ENCODE results near the gene INTS6L. TPM values are rescaled to one million over a fixed set of nuclear protein-coding genes. Genes with fewer than 3 reads are reported as not detected.
A peak's percentile ranks its signal among the peaks of the same experiment; 100 is the strongest.

The INTS6L gene
- total RNA-seq, 3 donors from 2014 or later (not counting 1 experiment from before 2014, with no cell fraction given): 24.0 to 30.2 (median 26.7) TPM

DNA sequence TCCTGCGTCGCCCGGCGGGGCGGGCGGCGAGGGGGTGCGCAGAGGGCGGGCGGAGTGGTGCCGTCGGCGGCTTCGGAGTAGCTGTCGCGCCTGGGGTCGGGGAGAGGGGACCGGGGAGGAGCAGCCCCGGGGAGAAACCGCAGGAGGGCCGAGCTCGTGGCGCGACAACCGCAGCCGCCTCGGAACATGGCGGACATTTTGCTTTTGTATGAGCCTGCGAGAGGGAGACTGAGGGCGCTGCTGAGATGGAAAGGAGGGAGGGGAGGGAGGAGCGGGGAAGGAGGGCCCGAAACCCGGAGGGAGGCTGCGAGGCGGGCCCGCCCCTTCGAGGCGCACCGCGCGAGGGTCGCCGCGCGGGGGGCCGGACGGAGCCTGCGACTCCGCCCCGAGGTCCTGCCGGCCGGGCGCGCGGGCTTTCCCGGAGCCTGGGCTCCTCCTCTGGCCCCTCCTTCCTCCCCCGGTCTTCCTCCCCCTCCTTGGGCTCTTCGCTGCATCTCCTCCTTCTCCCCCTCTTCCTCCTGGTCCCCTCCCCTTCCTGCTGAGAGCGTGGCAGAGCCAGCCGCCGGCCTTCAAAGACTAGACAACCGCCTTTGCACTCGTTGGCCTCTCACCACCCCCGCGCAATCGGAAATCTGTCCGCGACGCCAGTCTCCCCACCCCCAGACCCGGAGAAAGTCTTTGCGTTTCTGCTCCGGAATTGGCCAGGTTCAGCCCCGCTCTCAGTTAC is 1.1 kb downstream of the INTS6L start:
- DNase-seq (peak; percentile 66 to 92), ATAC-seq (peak; percentile 71 to 87 (median 73))
- Mint-ChIP-seq H3K4me1 (peaks cover 27 to 30% of the 10 kb centered on the region in 2 donors), H3K4me3 (peak overlapping the region; percentile 98), H3K36me3 (no peaks in the 10 kb centered on the region), H3K27me3 (ENCODE audit: low read depth in 2 of 2) (peaks cover 0 to 30% of the 10 kb centered on the region in 2 donors), H3K9me3 (no peaks in the 10 kb centered on the region), H3K27ac (peak overlapping the region; percentile 97 to 99)
- Histone ChIP-seq H3K4me1 (ENCODE audit: control insufficient read depth, insufficient read depth, low read length) (peaks cover 5% of the 10 kb centered on the region), H3K4me3 (ENCODE audit: low read length) (peak overlapping the region; percentile 86), H3K36me3 (ENCODE audit: control insufficient read depth, insufficient read depth, low read length) (no peaks in the 10 kb centered on the region), H3K9me3 (ENCODE audit: control insufficient read depth, insufficient read depth, low read length) (no peaks in the 10 kb centered on the region), H3K27ac (ENCODE audit: low read length) (peak overlapping the region; percentile 93), H3K27me3 (ENCODE audit: control insufficient read depth, insufficient read depth, low read length) (no peaks in the 10 kb centered on the region)
- WGBS (ENCODE audit: insufficient coverage): under 1% methylated on average over 72 of the region's 73 CpGs
- no peak for TF ChIP-seq CTCF (IDR thresholded peaks at IDR 0.05)
- intact Hi-C loops (cut with micrococcal nuclease): no loop called here

- no peaks in the 10 kb centered on the region for H3K36me3 ChIP-seq (ENCODE audit: control insufficient read depth, insufficient read depth, low read length)
- H3K27me3 Mint-ChIP-seq (ENCODE audit: low read depth in 2 of 2): peaks cover 0 to 30% of the 10 kb centered on the region in 2 donors
- H3K9me3 Mint-ChIP-seq: no peaks in the 10 kb centered on the region
- peak overlapping the region; percentile 36 for H3K4me3 ChIP-seq (ENCODE audit: low read length)
- H3K27ac ChIP-seq (ENCODE audit: low read length): peak overlapping the region; percentile 64
- intact Hi-C loops (cut with micrococcal nuclease): no loop called here
- no peak for TF ChIP-seq CTCF (IDR thresholded peaks at IDR 0.05)
- ATAC-seq (no peak), DNase-seq (no peak)
- WGBS (ENCODE audit: insufficient coverage): 0% methylated on average over 5 of the region's 9 CpGs
- peak overlapping the region; percentile 84 for H3K4me3 Mint-ChIP-seq
- peaks cover 27 to 30% of the 10 kb centered on the region in 2 donors for H3K4me1 Mint-ChIP-seq
- H3K27ac Mint-ChIP-seq: peak overlapping the region; percentile 97 to 99
- no peaks in the 10 kb centered on the region for H3K27me3 ChIP-seq (ENCODE audit: control insufficient read depth, insufficient read depth, low read length)
- peaks cover 5% of the 10 kb centered on the region for H3K4me1 ChIP-seq (ENCODE audit: control insufficient read depth, insufficient read depth, low read length)
- H3K36me3 Mint-ChIP-seq: no peaks in the 10 kb centered on the region
- H3K9me3 ChIP-seq (ENCODE audit: control insufficient read depth, insufficient read depth, low read length): no peaks in the 10 kb centered on the region
Observed at GRCh38 chrX:135522132-135522530, 1.7 kb downstream of the INTS6L start.

DNA sequence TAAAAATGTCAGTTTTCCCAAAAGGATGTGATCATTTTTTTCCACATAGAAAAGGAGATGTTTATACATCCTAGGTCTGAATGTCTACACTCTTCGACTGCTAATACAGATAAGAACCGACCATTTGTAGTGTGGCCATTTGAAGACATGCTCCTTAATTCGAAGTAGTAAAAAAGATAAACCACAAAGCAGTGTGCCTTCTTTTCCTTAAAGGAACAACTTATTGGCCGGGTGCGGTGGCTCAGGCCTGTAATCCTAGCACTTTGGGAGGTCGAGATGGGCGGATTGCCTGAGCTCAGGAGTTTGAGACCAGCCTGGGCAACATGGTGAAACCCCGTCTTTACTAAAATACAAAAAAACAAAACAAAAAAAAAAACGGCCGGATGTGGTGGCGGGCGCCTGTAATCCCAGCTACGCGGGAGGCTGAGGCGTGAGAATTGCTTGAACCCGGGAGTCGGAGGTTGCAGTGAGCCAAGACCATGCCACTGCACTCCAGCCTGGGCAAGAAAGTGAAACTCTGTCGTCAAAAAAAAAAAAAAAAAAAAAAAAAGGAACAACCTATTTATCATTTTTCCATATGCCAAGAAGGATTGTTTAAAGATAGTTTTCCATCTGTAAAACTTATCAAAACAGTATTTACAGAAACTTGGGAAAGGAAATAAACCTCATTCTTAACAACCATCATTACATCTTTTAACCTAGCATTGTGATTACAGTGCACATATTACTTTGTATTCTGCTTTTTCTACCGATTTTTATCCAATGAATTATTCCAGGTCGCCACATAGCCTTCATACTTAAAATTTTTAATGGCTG is 2.6 kb downstream of the INTS6L start:
- Mint-ChIP-seq H3K27ac (peak overlapping the region; percentile 97 to 99), H3K36me3 (no peaks in the 10 kb centered on the region), H3K4me1 (peaks cover 30 to 35% of the 10 kb centered on the region in 2 donors), H3K4me3 (peak overlapping the region; percentile 84), H3K9me3 (no peaks in the 10 kb centered on the region), H3K27me3 (ENCODE audit: low read depth in 2 of 2) (peaks cover 0 to 30% of the 10 kb centered on the region in 2 donors)
- DNase-seq (peak in 1 of 2 donors; percentile 14), ATAC-seq (no peak)
- Histone ChIP-seq H3K4me1 (ENCODE audit: control insufficient read depth, insufficient read depth, low read length) (peaks cover 5% of the 10 kb centered on the region), H3K36me3 (ENCODE audit: control insufficient read depth, insufficient read depth, low read length) (no peaks in the 10 kb centered on the region), H3K9me3 (ENCODE audit: control insufficient read depth, insufficient read depth, low read length) (no peaks in the 10 kb centered on the region), H3K27me3 (ENCODE audit: control insufficient read depth, insufficient read depth, low read length) (no peaks in the 10 kb centered on the region), H3K4me3 (ENCODE audit: low read length) (no peak overlapping the region), H3K27ac (ENCODE audit: low read length) (peak overlapping the region; percentile 64)
- TF ChIP-seq CTCF (IDR thresholded peaks at IDR 0.05): no peak
- 63% methylated on average over 13 of the region's 20 CpGs for WGBS (ENCODE audit: insufficient coverage)
- intact Hi-C loops (cut with micrococcal nuclease): no loop called here

All from natural killer cell (primary cell).